AML-193 (cell line): ENCODE measurements around the gene HRAS.

Experiments
- DNase-seq, 2 experiments: peaks; one replicate each; lab custom pipeline; 2025; lab: John Stamatoyannopoulos, UW

Gene HRAS

GRCh38 chr11:494761-495536 lies 40.4 kb downstream of the HRAS start:
- no peak for DNase-seq

- no peak for DNase-seq
Measured at GRCh38 chr11:492427-493226, 42.7 kb downstream of the HRAS start.

- no peak for DNase-seq
Measured at GRCh38 chr11:491358-491757, 44.0 kb downstream of the HRAS start.

GRCh38 chr11:490930-491260 lies 44.5 kb downstream of the HRAS start:
- DNase-seq, result no peak

- no peak for DNase-seq
Measured at GRCh38 chr11:490186-490929, 45.0 kb downstream of the HRAS start.

- DNase-seq, result no peak
Measured at GRCh38 chr11:489610-490185, 45.7 kb downstream of the HRAS start.

GRCh38 chr11:488992-489391 lies 46.4 kb downstream of the HRAS start:
- no peak for DNase-seq

- no peak for DNase-seq
Measured at GRCh38 chr11:488579-488978, 46.8 kb downstream of the HRAS start.

GRCh38 chr11:488062-488461 lies 47.3 kb downstream of the HRAS start:
- no peak for DNase-seq

- no peak for DNase-seq
Measured at GRCh38 chr11:487571-488021, 47.8 kb downstream of the HRAS start.

GRCh38 chr11:486189-486588 lies 49.2 kb downstream of the HRAS start:
- no peak for DNase-seq

- DNase-seq, result no peak
Measured at GRCh38 chr11:484616-485015, 50.8 kb downstream of the HRAS start.
